Amygdala (tissue), 56 donors: ENCODE results near the gene ZCCHC4.

Source experiments
- DNase-seq, 56 donors: peaks; one replicate each; lab custom pipeline; 2025; lab: John Stamatoyannopoulos, UW

The ZCCHC4 gene

DNA sequence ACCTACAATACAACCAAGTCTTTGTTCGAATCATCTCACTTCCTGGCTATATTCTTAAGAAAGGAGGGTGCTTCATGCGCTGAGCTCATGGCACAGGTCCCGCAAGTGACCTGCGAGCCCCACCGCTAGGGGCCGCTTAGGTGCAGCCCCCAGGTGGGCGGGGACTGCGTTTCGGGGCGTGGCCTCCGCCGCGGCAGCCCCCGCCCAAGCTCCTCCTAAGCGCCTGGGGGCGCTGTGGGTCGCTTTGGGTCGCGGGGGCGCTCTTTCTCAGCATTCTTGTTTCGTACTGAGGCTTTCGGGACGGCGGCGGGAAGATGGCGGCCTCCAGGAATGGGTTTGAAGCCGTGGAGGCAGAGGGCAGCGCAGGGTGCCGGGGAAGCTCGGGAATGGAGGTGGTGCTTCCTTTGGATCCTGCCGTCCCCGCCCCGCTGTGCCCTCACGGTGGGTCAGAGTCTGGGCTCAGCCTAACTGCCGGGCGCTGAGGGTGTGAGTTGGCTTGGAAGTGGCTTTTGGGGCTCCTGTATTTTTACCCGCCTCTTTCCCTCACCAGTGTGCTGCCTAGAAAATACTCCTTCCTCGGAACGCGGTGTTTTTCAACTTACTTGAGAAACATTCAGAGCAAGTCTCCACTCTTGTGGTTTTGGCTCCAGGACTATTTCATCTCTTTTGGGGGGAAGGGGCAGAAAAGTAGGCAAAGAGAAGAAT is at the start of gene ZCCHC4:
Gene ZCCHC4 (plus strand): TSS at position 279 of the 705 bp plus-strand sequence. CDS start 36 bp downstream, at position 315.
- peak; percentile 16 to 94 (median 84) for DNase-seq

DNA sequence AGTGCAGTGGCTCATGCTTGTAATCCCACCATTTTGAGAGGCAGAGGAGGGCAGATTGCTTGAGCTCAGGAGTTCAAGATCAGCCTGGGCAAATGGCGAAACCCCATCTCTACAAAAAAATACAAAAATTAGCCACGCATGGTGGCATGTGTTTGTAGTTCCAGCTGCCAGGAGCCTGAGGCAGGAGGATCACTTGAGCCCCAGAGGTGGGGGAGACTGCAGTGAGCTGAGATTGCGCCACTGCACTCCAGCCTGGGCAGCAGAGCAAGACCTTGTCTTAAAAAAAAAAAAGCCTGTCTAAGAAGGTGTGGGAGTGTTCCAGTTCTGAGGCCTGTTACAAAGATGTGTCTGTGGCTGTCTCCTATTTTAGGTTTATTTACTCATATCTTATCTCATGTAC is 40.7 kb upstream of the ZCCHC4 start:
- DNase-seq = no peak

DNA sequence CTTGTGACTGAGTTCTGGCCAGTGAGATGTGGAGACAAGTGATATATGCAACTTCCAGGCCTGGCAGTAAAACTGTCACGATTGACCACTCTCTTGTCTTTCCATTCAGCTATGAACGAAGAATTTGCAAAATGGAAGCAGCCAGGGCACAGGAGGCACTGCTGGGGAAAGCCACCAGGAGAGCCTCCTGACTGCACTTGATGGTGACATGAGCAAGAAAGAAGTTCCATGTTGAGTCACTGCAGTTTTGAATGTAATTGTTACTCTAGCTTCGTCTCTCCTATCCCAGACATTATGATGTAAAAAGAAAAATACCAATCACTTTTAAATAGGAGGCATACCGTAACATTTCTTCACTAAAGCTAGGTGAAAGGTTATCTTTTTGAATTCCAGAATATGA is 32.4 kb upstream of the ZCCHC4 start:
- DNase-seq = no peak

DNA sequence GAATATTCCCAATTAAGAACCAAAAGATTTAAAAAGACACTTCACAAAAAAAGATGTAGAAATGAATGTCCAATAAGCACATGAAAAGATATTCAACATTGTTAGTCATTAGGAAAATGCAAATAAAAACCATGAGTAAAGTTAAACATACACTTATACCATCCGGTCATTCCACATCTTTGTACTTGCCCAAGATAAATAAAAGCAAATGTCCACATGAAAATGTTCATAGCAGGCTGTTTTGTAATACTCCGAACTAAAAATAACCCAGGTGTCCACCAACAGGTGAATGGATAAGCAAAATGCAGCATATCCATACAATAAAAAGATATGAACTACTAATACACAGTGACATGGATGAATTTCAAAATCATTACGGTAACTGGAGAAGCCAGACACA is 28.6 kb upstream of the ZCCHC4 start:
- no peak for DNase-seq

DNA sequence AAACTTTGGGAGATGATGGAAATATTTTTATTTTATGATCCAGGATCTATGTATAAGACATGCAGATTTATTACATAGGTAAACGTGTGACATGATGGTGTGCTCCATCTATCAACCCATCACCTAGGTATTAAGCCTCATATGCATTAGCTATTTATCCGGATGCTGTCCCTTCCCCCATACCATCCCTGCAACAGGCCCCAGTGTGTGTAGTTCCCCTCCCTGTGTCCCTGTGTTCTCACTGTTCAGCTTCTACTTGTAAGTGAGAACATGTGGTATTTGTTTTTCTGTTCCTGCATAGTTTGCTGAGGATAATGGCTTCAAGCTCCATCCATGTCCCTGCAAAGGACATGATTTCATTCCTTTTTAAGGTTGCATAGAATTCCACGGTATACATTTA is 28.1 kb upstream of the ZCCHC4 start:
- no peak for DNase-seq

GRCh38 chr4:25290490-25291067 is 22.0 kb upstream of the ZCCHC4 start:
- no peak for DNase-seq

DNA sequence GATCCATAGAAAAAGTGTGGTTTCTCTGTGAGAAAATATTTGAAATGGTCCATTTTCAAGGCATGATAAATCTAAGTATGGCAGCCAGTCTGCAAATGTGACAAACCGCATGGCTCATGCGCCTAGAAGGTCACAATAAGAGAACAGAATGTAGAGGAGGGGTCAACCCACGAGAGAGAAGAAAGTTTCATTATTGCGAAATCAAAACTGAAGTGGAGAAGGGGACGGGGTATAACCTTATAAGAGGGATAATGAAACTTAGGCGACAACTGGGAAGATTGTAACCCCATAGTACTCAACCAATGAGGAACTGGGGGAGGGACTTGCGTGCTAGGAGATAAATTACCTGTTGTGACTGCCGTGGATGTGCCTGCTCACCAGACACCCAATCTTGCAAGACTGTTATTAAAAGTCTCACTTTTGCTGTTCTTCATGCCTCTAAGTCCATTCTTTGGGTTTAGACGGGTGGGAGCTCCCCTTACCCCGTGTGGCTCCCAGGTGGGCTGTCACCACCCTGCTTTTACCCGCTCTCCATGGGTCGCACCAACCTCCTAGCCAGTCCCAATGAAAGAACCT is 21.3 kb upstream of the ZCCHC4 start:
- no peak for DNase-seq

DNA sequence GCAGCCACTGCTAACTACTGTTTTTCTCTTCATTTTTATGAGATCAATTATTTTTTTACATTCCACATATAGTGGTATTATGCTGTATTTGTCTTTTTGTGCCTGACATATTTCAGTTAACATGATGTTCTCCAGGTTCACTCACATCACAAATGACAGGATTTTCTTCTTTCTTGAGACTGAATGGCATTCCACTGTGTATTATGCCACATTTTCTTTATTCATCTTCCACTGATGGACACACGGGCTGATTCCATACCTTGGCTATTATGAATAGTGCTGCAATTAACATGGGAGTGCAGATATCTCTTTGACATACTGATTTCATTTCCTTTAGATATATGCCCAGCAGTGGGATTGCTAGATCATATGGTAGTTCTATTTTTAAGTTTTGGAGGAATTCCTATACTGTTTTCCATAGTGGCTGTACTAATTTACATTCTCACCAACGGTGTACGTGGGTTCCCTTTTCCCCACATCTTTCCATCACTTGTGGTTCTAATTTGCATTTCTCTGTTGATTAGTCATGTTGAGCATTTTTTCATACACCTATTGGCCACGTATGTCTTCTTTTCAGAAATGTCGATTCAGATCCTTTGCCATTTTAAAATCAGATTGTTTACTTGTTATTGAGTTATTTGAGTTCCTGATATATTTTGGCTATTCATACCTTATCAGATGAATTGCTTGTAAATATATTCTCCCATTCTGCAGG is 14.9 kb upstream of the ZCCHC4 start:
- DNase-seq = no peak

GRCh38 chr4:25299476-25300203 is 12.9 kb upstream of the ZCCHC4 start:
- no peak for DNase-seq

DNA sequence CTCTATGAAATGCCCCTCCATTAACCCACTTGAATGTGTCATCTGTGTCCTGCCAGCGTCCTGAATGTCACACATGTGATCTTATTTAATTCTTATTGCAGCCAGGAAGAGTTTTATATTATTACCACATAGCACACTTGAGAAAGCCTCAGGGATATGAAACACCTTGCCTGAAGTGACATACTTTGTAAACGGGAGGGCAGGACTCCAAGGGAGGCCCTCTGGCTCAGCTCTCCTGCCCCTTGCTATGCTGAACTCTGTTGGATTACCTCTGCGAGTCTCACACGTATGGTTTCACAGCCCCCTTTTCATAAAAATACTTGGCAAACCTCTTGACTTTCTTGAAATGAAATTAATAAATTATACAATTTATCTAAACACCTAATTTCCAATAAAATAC is 11.1 kb upstream of the ZCCHC4 start:
- no peak for DNase-seq

- DNase-seq = no peak
Measured at GRCh38 chr4:25302626-25303025, 9.9 kb upstream of the ZCCHC4 start.

GRCh38 chr4:25303578-25303977 is 9.0 kb upstream of the ZCCHC4 start:
- DNase-seq = no peak

GRCh38 chr4:25306518-25307057 is 6.0 kb upstream of the ZCCHC4 start:
- no peak for DNase-seq

- DNase-seq = peak in 24 of 56 donors; percentile 3 to 74 (median 18)
Measured at GRCh38 chr4:25307596-25307995, 5.0 kb upstream of the ZCCHC4 start.

DNA sequence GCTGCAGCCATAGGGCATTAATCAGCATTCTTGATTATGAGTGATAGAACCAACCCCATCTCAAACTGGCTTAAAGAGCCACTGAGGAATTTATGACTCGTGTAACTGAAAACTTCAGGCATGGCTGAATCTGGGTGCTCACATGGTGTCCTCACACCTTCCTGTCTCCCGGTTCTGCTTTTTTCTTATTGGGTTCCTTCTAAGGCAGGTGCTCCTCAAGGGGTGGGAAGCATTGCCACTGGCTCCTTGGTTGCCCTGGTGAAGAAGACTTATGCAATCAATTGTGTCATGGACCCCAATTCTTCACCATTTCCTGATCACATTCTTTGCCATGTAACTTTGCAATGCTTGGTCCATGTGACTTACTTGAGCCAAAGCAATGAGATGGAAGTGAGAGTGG is 4.3 kb upstream of the ZCCHC4 start:
- DNase-seq = no peak

DNA sequence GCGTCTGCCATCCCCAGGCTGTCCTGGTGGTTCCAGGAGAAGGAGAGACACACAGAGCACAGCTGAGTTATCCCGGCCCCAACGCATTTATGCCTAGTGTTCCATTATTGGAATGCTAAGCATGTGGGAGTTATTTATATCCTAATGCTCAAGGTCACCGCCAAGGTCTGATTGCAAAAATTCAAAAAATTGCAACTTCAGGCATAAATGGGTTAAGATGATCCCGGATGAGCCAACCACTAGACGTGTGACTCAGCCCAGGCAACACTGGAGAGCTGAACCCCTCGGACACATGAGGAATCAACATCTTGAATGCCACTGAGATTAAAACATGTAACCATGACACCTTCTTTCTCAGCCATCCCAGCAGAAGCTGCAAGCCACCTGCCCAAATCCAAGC is 3.8 kb upstream of the ZCCHC4 start:
- no peak for DNase-seq

- DNase-seq = no peak
Measured at GRCh38 chr4:25310066-25310802, 2.3 kb upstream of the ZCCHC4 start.

DNA sequence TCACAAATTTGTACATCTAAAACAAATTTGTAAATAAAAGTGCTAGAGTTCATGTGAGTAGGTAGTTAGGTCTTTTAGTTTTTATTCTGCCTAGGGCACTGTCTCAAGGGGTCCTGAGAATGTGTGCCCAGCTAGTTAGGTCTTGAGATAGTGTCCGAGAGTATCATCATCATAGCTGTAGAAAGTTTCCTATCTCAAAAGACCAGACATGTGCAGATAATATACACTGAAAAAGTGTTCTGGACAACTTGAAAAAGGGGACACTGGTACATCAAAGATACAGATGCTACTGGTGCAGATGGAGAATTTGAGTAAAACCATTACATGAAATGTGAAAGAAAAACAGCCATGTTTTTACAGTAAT is 1.8 kb upstream of the ZCCHC4 start:
- no peak for DNase-seq

DNA sequence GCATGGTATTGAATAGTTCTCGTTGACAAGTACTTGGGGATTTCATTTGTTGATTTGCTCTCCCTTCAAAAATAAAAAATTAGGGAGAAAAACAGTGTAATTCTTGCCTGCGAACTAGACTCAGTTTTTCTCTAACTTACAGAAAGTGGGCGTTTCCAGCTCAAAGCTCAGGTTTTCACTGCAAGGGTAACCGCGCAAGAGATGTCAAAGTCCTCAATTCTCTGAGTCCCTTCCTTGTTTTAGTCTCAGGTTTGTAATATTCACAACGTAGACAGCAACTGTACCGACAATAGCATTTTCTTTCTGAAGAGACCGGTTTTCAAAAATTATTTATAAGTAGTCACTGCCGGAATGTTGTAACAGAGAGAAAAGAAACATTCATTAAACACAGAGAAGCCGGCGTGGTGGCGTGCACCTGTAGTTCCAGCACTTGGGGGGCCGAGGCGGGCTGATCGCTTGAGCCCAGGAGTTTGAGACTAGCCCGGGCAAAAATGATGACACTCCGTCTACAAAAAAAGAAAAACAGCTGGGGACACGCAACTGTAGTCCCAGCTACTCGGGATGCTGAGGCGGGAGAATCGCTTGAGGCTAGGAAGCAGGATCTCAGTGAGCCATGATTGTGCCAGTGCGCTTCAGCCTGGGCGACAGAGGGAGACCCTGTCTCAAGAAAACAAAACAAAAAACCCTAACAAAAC is 774 bp downstream of the ZCCHC4 start:
- no peak for DNase-seq
